GM10266 (cell line): ENCODE measurements around the gene ARID4A.
"Not testable (repeated sequence)": the region's sequence is repeated elsewhere in the genome, so short reads cannot be mapped to it uniquely, and the experiment has no call there.

Experiments used
- DNase-seq: peaks from one replicate; pipeline ENCODE4 v3.0.0; 2012; ENCODE audit errors: extremely low spot score
- CTCF ChIP-seq: IDR thresholded peaks from 2 replicates; pipeline ENCODE4 v1.5.1; 2012; ENCODE audit warnings: mild to moderate bottlenecking, low read depth; ENCODE audit not compliant: control insufficient read depth, insufficient read depth; ENCODE audit errors: missing control alignments

The ARID4A gene

GRCh38 chr14:58397156-58397555 lies 98.8 kb downstream of the ARID4A start:
- DNase-seq, result peak; percentile 21
- no peak for TF ChIP-seq CTCF

- TF ChIP-seq CTCF, result no peak
Measured at GRCh38 chr14:58398495-58398894, 100.1 kb downstream of the ARID4A start.

GRCh38 chr14:58398895-58399294 lies 100.5 kb downstream of the ARID4A start:
- no peak for TF ChIP-seq CTCF
- DNase-seq, result no peak

More at GRCh38 chr14:58398495-58398894, 100.1 kb downstream of the ARID4A start:
- no peak for DNase-seq

GRCh38 chr14:58401587-58401986 lies 103.2 kb downstream of the ARID4A start:
- no peak for DNase-seq
- peak; percentile 16 for TF ChIP-seq CTCF

GRCh38 chr14:58408681-58409215 lies 110.4 kb downstream of the ARID4A start:
- no peak for TF ChIP-seq CTCF
- DNase-seq, result no peak

GRCh38 chr14:58414845-58415244 lies 116.5 kb downstream of the ARID4A start:
- TF ChIP-seq CTCF, result no peak
- DNase-seq, result no peak

- DNase-seq, result no peak
- TF ChIP-seq CTCF, result no peak
Measured at GRCh38 chr14:58415636-58416547, 117.5 kb downstream of the ARID4A start.

- DNase-seq, result not testable (repeated sequence)
Measured at GRCh38 chr14:58416934-58417333, 118.6 kb downstream of the ARID4A start.
